ENCODE results near the gene FOXC1.

FOXC1 gene

DNA sequence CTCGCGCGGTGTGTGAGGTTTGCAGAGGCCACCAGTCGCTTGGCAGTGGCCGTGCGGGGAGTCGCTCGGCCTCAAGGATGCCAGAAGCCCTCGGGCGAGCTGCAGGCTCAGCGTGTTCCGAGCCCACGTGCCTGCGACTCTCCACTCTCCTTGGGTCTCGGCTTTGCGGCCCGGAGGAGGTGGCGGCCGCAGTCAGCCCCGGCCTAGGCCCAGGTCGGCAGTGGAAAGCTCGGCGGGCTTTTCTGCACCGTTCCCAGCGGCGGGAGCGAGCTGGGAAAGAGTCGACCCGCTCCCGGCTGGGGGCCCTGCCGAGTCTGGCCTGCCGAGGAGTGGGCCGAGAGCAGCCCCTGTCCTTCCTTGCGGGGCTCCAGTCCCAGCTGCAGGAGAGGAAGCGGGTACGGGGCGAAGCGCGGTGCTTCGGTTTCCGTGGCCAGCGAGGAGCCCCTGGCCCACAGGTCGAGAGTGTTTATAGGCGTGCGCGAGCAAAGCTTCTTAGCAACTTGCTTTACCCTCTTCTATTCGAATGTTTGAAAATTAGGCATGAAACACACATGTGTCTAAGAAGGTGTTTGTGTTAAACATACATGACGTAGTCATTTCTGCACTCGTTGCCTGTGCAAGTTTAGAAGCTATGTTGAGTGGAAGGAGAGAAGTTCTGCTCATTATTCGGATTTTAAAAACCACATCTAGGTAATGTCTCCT lies 5.6 kb downstream of the FOXC1 start:
- Histone ChIP-seq H3K79me2 (ENCODE audit: insufficient read depth, low read depth) (no peaks in the 10 kb centered on the region), H3K9ac (no peak overlapping the region), H4K20me1 (ENCODE audit: insufficient read depth) (no peaks in the 10 kb centered on the region), H3K27me3 (ENCODE audit: insufficient read depth, low read depth) (no peaks in the 10 kb centered on the region), H3K4me3 (IDR thresholded peaks at IDR 0.05; ENCODE audit: insufficient read depth, low read depth, low read length) (no peak overlapping the region), H3K27ac (no peak overlapping the region), H3K4me2 (no peak overlapping the region), H3K4me1 (ENCODE audit: low read depth, poor library complexity, severe bottlenecking) (no peaks in the 10 kb centered on the region), H2AFZ (ENCODE audit: low read depth) (no peak overlapping the region), H3K36me3 (ENCODE audit: insufficient read depth) (no peaks in the 10 kb centered on the region)
- TF ChIP-seq, protein P1, sequence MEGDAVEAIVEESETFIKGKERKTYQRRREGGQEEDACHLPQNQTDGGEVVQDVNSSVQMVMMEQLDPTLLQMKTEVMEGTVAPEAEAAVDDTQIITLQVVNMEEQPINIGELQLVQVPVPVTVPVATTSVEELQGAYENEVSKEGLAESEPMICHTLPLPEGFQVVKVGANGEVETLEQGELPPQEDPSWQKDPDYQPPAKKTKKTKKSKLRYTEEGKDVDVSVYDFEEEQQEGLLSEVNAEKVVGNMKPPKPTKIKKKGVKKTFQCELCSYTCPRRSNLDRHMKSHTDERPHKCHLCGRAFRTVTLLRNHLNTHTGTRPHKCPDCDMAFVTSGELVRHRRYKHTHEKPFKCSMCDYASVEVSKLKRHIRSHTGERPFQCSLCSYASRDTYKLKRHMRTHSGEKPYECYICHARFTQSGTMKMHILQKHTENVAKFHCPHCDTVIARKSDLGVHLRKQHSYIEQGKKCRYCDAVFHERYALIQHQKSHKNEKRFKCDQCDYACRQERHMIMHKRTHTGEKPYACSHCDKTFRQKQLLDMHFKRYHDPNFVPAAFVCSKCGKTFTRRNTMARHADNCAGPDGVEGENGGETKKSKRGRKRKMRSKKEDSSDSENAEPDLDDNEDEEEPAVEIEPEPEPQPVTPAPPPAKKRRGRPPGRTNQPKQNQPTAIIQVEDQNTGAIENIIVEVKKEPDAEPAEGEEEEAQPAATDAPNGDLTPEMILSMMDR (conservative IDR thresholded peaks at IDR 0.05; ENCODE audit: low read depth, low read length): no peak

DNA sequence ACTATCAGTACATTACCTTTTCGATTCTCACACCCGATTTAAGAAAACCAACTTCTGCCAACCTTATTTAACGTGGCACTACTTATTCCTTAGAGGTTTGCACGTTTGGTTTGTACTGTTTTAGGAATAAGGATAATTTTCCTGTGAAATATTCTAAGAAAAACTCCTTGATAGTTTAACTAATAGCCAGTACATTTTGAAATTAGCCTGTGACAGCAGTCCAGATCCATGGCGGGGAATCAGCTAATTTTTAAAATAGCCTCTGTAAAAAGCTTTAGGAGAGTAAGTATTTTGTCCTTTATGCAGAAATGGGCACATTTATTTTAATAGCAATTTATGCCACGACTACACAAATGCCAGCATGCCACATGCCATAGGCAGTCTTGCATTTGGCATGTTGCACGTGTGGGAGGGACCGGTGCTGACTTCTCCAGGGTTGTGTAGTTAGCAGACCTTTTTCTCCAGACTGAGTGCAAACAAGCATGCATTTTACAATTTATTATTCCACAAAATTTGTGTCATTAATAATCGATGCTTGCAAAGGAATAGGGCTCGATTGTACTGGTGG lies 6.2 kb downstream of the FOXC1 start:
- TF ChIP-seq, protein P1 (conservative IDR thresholded peaks at IDR 0.05; ENCODE audit: low read depth, low read length): no peak
- no peak overlapping the region for H3K9ac ChIP-seq
- no peaks in the 10 kb centered on the region for H3K27me3 ChIP-seq (ENCODE audit: insufficient read depth, low read depth)
- no peaks in the 10 kb centered on the region for H3K4me1 ChIP-seq (ENCODE audit: low read depth, poor library complexity, severe bottlenecking)
- no peak overlapping the region for H3K4me3 ChIP-seq (IDR thresholded peaks at IDR 0.05; ENCODE audit: insufficient read depth, low read depth, low read length)
- no peaks in the 10 kb centered on the region for H3K79me2 ChIP-seq (ENCODE audit: insufficient read depth, low read depth)
- no peaks in the 10 kb centered on the region for H4K20me1 ChIP-seq (ENCODE audit: insufficient read depth)
- H3K27ac ChIP-seq: no peak overlapping the region
- no peaks in the 10 kb centered on the region for H3K36me3 ChIP-seq (ENCODE audit: insufficient read depth)
- no peak overlapping the region for H2AFZ ChIP-seq (ENCODE audit: low read depth)
- H3K4me2 ChIP-seq: no peak overlapping the region

DNA sequence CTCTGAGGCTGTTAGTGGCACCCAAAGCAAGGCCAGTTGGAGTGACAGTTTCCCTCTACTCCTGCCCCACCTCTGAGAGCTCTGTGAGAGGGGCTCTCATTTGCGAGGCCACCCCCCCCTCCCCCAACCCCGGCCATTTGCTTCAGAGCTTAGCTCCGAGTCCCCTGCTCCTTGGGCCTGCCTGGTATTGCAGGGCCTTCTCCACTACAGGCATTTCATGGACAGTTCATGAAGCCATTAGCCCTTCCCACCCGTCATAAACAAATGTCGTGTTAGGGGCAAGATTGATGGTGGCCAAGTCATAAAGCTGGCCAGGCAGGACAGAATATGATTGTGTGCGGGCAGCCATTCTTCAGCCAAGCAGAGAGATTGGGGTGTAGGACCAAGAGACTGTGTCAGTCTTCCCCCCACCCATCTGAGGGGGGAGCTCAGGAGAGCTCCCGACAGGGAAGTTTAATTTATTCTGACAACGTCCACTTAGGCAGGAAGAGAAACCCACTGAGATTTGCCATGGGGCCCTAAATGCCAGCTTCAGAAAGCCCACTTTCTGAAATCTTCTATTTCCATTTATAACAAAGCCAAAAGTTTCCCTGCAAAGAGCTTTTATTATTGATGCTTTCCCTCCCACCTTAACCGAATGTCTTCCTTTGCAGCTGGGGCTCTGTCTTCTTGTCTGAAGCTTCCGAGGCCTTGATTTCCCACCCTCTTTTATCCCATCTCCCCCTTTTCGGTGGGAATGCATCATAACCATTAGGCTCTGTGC lies 7.2 kb downstream of the FOXC1 start:
- no peak overlapping the region for H2AFZ ChIP-seq (ENCODE audit: low read depth)
- no peak overlapping the region for H3K4me3 ChIP-seq (IDR thresholded peaks at IDR 0.05; ENCODE audit: insufficient read depth, low read depth, low read length)
- H3K27me3 ChIP-seq (ENCODE audit: insufficient read depth, low read depth): no peaks in the 10 kb centered on the region
- no peaks in the 10 kb centered on the region for H3K79me2 ChIP-seq (ENCODE audit: insufficient read depth, low read depth)
- TF ChIP-seq, protein P1 (conservative IDR thresholded peaks at IDR 0.05; ENCODE audit: low read depth, low read length): no peak
- no peak overlapping the region for H3K9ac ChIP-seq
- no peaks in the 10 kb centered on the region for H3K36me3 ChIP-seq (ENCODE audit: insufficient read depth)
- no peak overlapping the region for H3K4me2 ChIP-seq
- H3K4me1 ChIP-seq (ENCODE audit: low read depth, poor library complexity, severe bottlenecking): no peaks in the 10 kb centered on the region
- H4K20me1 ChIP-seq (ENCODE audit: insufficient read depth): no peaks in the 10 kb centered on the region
- H3K27ac ChIP-seq: no peak overlapping the region

DNA sequence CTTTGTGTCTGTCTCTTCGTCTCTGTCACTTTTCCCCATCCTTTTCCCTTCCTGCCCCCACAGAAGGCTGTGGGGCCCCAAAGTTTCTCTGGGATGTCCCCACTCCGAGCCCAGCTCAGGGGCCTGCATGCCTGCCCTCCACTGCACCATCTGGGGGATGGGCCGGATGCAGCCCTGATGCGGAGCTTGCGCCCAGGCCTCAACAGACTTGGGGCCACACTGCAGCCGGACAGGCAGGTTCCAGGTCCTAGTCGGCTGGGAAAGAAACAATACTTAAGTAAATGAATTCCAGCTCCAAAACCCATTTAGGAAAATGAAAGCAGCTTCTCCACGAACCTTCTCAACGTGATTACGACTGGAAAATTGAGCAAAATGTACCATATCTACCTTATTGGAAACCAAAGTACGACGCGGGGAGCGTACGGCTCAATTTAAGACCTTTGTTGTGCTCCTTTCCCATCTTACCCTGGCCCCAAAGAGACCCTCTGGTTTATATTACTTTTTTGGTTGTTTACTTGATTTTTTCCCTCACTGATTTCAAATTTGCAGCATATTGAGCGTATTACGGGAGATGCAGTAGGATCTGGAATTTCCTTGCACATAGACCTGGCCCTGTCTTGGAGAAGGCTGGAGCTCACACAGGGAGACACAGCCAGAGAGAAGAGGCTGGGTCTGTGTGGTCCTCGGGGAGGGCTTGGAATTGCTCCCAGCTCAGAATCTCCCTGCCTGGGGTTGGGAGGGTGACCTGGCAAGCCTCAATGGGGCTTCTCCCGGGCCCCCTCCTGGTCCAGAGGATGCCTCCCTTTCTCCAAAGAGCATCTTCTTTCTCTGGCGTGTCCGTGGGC lies 8.0 kb downstream of the FOXC1 start:
- Histone ChIP-seq H3K9ac (no peak overlapping the region), H3K79me2 (ENCODE audit: insufficient read depth, low read depth) (no peaks in the 10 kb centered on the region), H3K36me3 (ENCODE audit: insufficient read depth) (no peaks in the 10 kb centered on the region), H3K4me2 (no peak overlapping the region), H3K27ac (no peak overlapping the region), H2AFZ (ENCODE audit: low read depth) (no peak overlapping the region), H4K20me1 (ENCODE audit: insufficient read depth) (no peaks in the 10 kb centered on the region), H3K27me3 (ENCODE audit: insufficient read depth, low read depth) (no peaks in the 10 kb centered on the region), H3K4me1 (ENCODE audit: low read depth, poor library complexity, severe bottlenecking) (no peaks in the 10 kb centered on the region), H3K4me3 (IDR thresholded peaks at IDR 0.05; ENCODE audit: insufficient read depth, low read depth, low read length) (no peak overlapping the region)
- TF ChIP-seq, protein P1 (conservative IDR thresholded peaks at IDR 0.05; ENCODE audit: low read depth, low read length): no peak

Data from KMS-11 (cell line).